GM12873 (cell line): ENCODE results near the gene HEG1.

Experiments used
- CTCF ChIP-seq: IDR thresholded peaks from 2 replicates; pipeline ENCODE4 v1.5.1; 2012; ENCODE audit warnings: low read depth, mild to moderate bottlenecking, moderate library complexity, low read length, control low read depth; ENCODE audit not compliant: insufficient read depth; ENCODE audit errors: missing control alignments

The HEG1 gene

GRCh38 chr3:125055913-125056745 is at the start of gene HEG1:
Gene HEG1 (minus strand): TSS chr3:125055997. CDS start chr3:125055890, 107 bp downstream.
- no peak for TF ChIP-seq CTCF

- TF ChIP-seq CTCF, result no peak
Observed at GRCh38 chr3:125105116-125105515, 49.3 kb upstream of the HEG1 start.

- TF ChIP-seq CTCF, result no peak
Observed at GRCh38 chr3:125104639-125105038, 48.8 kb upstream of the HEG1 start.

GRCh38 chr3:125103406-125103805 is 47.6 kb upstream of the HEG1 start:
- no peak for TF ChIP-seq CTCF

GRCh38 chr3:125102470-125102869 is 46.7 kb upstream of the HEG1 start:
- no peak for TF ChIP-seq CTCF

- no peak for TF ChIP-seq CTCF
Observed at GRCh38 chr3:125098611-125099291, 43.0 kb upstream of the HEG1 start.

- TF ChIP-seq CTCF, result no peak
Observed at GRCh38 chr3:125090649-125091048, 34.9 kb upstream of the HEG1 start.
